ENCODE data around the gene CIBAR2.
"Not testable (repeated sequence)": the region's sequence is repeated elsewhere in the genome, so short reads cannot be mapped to it uniquely, and the experiment has no call there.

The CIBAR2 gene

GRCh38 chr16:85128079-85128837 is 16.0 kb upstream of the CIBAR2 start:
- DNase-seq (ENCODE audit: low spot score) = no peak

- no peak for DNase-seq (ENCODE audit: low spot score)
These were observed 15.1 kb upstream of the CIBAR2 start for GRCh38 chr16:85127379-85127723.

GRCh38 chr16:85126705-85127378 is 14.6 kb upstream of the CIBAR2 start:
- peak; percentile 31 for DNase-seq (ENCODE audit: low spot score)

GRCh38 chr16:85126394-85126704 is 14.1 kb upstream of the CIBAR2 start:
- DNase-seq (ENCODE audit: low spot score) = no peak

GRCh38 chr16:85125570-85126393 is 13.5 kb upstream of the CIBAR2 start:
- no peak for DNase-seq (ENCODE audit: low spot score)

GRCh38 chr16:85124636-85125346 is 12.5 kb upstream of the CIBAR2 start:
- DNase-seq (ENCODE audit: low spot score) = no peak

GRCh38 chr16:85123891-85124635 is 11.8 kb upstream of the CIBAR2 start:
- peak; percentile 32 for DNase-seq (ENCODE audit: low spot score)

- DNase-seq (ENCODE audit: low spot score) = not testable (repeated sequence)
These were observed 11.2 kb upstream of the CIBAR2 start for GRCh38 chr16:85123441-85123840.

GRCh38 chr16:85120006-85120340 is 7.7 kb upstream of the CIBAR2 start:
- DNase-seq (ENCODE audit: low spot score) = no peak

GRCh38 chr16:85117418-85117817 is 5.1 kb upstream of the CIBAR2 start:
- no peak for DNase-seq (ENCODE audit: low spot score)

GRCh38 chr16:85114909-85115567 is 2.8 kb upstream of the CIBAR2 start:
- peak; percentile 78 for DNase-seq (ENCODE audit: low spot score)

- no peak for DNase-seq (ENCODE audit: low spot score)
These were observed 1.6 kb upstream of the CIBAR2 start for GRCh38 chr16:85113913-85114312.

- no peak for DNase-seq (ENCODE audit: low spot score)
These were observed 979 bp upstream of the CIBAR2 start for GRCh38 chr16:85113168-85113733.

GRCh38 chr16:85111184-85111583 is 1.1 kb downstream of the CIBAR2 start:
- no peak for DNase-seq (ENCODE audit: low spot score)

- no peak for DNase-seq (ENCODE audit: low spot score)
These were observed 2.2 kb downstream of the CIBAR2 start for GRCh38 chr16:85110105-85110504.

- DNase-seq (ENCODE audit: low spot score) = no peak
These were observed 4.7 kb downstream of the CIBAR2 start for GRCh38 chr16:85107532-85107931.

GRCh38 chr16:85107083-85107482 is 5.2 kb downstream of the CIBAR2 start:
- no peak for DNase-seq (ENCODE audit: low spot score)

GRCh38 chr16:85105475-85105874 is 6.8 kb downstream of the CIBAR2 start:
- DNase-seq (ENCODE audit: low spot score) = no peak

GRCh38 chr16:85104821-85105391 is 7.4 kb downstream of the CIBAR2 start:
- no peak for DNase-seq (ENCODE audit: low spot score)

- no peak for DNase-seq (ENCODE audit: low spot score)
These were observed 8.1 kb downstream of the CIBAR2 start for GRCh38 chr16:85104147-85104546.

Measured in kidney tubule cell (primary cell).